Cardiac fibroblast (primary cell): ENCODE data around the gene PLEKHA5.

Experiments
- DNase-seq, 2 donors: peaks; one replicate each; pipeline versions ENCODE4 v3.0.0 to v3.0.0-alpha.2; 2010; ENCODE audit warnings: low read depth in 2 of 2
- H3K4me3 ChIP-seq, 2 donors: replicated peaks in 1 of 2; 1 replicate in 1 of 2; 2 replicates in 1 of 2; pipeline ENCODE4 v1.5.1; 2011; ENCODE audit warnings: low read depth in 2 of 2, low read length in 2 of 2, mild to moderate bottlenecking in 2 of 2, moderate library complexity in 1 of 2
- CTCF ChIP-seq: IDR thresholded peaks from one replicate; pipeline ENCODE4 v1.5.1; 2011; ENCODE audit warnings: low read depth, mild to moderate bottlenecking, low read length, inconsistent platforms

Gene PLEKHA5

GRCh38 chr12:19419086-19419485, 289.6 kb downstream of the PLEKHA5 start:
- no peak for TF ChIP-seq CTCF
- DNase-seq = no peak
- H3K4me3 ChIP-seq = no peak overlapping the region

GRCh38 chr12:19421503-19422282, 292.2 kb downstream of the PLEKHA5 start:
- no peak for TF ChIP-seq CTCF
- DNase-seq = no peak
- no peak overlapping the region for H3K4me3 ChIP-seq

DNA sequence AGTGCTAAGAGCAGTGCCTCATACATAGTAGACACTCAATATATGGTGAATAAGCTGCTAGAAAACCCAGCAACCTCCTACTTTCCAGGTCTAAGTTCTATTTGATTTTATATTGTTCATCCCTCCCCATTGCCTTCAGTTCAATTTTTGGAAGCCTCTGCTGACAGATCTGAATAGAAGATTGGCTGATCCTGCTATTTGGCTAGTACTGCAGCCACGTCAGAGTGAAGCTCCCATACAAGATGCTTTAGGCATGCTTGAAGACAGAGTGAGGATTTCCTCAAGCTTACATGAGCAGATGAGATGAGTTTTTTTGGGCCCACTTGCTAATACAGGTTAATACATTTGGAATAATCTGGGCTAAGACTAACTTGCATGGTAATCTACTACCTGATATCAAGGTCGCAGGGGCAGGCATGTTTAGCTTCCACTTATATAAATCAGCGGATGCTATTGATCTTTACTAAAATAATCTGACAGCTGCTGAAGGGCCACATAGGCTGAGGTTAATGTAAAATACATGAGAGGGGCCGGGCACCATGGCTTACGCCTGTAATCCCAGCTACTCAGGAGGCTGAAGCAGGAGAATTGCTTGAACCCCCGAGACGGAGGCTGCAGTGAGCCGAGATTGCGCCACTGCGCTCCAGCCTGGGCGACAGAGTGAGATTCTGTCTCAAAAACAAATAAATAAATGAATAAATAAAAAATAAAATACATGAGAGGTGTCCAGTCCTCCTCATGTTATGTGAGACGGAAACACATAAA, 293.8 kb downstream of the PLEKHA5 start:
- TF ChIP-seq CTCF = no peak
- no peak for DNase-seq

More for the DNA sequence above, 293.8 kb downstream of the PLEKHA5 start:
- no peak overlapping the region for H3K4me3 ChIP-seq
